Psoas muscle (tissue), 8 donors: ENCODE measurements around the gene BTBD10. TPM values are rescaled to one million over a fixed set of nuclear protein-coding genes. Genes with fewer than 3 reads are reported as not detected.
A peak's percentile ranks its signal among the peaks of the same experiment; 100 is the strongest.

Experiments used
- ATAC-seq, 4 donors: fragments of 200-7000 bp; cut with Tn5 transposase; one replicate each; pipeline ENCODE4 v1.9.1; 2020; ENCODE audit warnings: moderate library complexity in 3 of 4, mild to moderate bottlenecking in 2 of 4
- DNase-seq, 2 donors: peaks; one replicate each; pipeline ENCODE4 v3.0.0-alpha.2; 2020
- H3K27ac ChIP-seq: fragments of 200-600 bp; one replicate; pipeline ENCODE4 v1.8.0; 2022
- H3K27me3 ChIP-seq, 3 donors: fragments of 200-600 bp in 1 of 3; one replicate each; pipeline versions ENCODE4 v1.6.1 to v1.8.0; 2013 to 2022; ENCODE audit warnings: low read length in 2 of 3, mild to moderate bottlenecking in 2 of 3, moderate library complexity in 1 of 3; ENCODE audit not compliant: insufficient read depth in 3 of 3
- H3K36me3 ChIP-seq, 2 donors: fragments of 200-600 bp in 1 of 2; one replicate each; pipeline versions ENCODE4 v1.6.1 to v1.8.0; 2013 to 2022; ENCODE audit warnings: low read depth in 1 of 2, mild to moderate bottlenecking in 1 of 2, moderate library complexity in 1 of 2; ENCODE audit not compliant: insufficient read depth in 1 of 2
- H3K4me1 ChIP-seq: fragments of 200-600 bp; one replicate; pipeline ENCODE4 v1.8.0; 2022
- H3K4me3 ChIP-seq: fragments of 200-600 bp; one replicate; pipeline ENCODE4 v1.8.0; 2022; ENCODE audit warnings: mild to moderate bottlenecking
- H3K9me3 ChIP-seq: fragments of 200-600 bp; one replicate; pipeline ENCODE4 v1.8.0; 2022
- WGBS, 3 donors: extraction: QIAGEN DNeasy Blood & Tissue Kit; methylation state at CpG; one replicate each; pipeline versions ENCODE4 v1.1.6 to v1.1.7; 2013; 5-methylcytosine and 5-hydroxymethylcytosine counted together
- intact Hi-C, 2 donors: fragments of 100-400 bp; cut with DNase I; formaldehyde crosslinking; loops; one replicate each; pipeline versions ENCODE4 v1.11.0 to v1.14.2; 2022
- polyA plus RNA-seq, 3 donors: library from polyadenylated mRNA; stranded (reverse); fragments of 200-250 nt; gene quantifications; one replicate each; pipeline ENCODE4 v1.2.3, GENCODE V29; 2013
- total RNA-seq, 4 donors: library from RNA; stranded (reverse); fragmentation: NEBNext Ultra II Directional in 2 of 4; extraction: Animal tissue kit (Norgen Biotek cat#: 25700) in 2 of 4; gene quantifications; one replicate each; pipeline versions ENCODE4 v1.2.1 to v1.2.4, GENCODE V29; 2021 to 2023
- TF ChIP-seq, protein P1 (sequence below): fragments of 200-600 bp; IDR thresholded peaks from one replicate; pipeline ENCODE4 v1.8.0; 2022; ENCODE audit warnings: antibody characterized with exemption
- donor health status: healthy with polysubstance abuse.
- donor health status: DM: no; HTN: no; CAD: no; lungs with moderate emphysema.
- donor health status: Bipolar disorder and iron deficiency.
- donor health status: healthy.
- donor health status: DM: yes; HTN: yes; CAD: no.
- donor health status: DM: no; HTN: no; CAD: no.
- donor health status: DM: no; HTN: no; CAD: no.
- donor health status: DM: yes; HTN: yes; CAD: no.

Gene BTBD10
- total and polyA plus RNA-seq, 7 donors: 10.8 to 21.2 (median 14.9) TPM

GRCh38 chr11:13494051-13494450 is 31.0 kb upstream of the BTBD10 start:
- no peak overlapping the region for H3K27ac ChIP-seq
- WGBS, 3 donors: 32 to 40% (median 39%) methylated on average over 3 of the region's 3 CpGs
- DNase-seq (no peak), ATAC-seq (no peak)
- intact Hi-C loops: no loop called here
- H3K9me3 ChIP-seq: no peaks in the 10 kb centered on the region
- no peak overlapping the region for H3K4me3 ChIP-seq
- TF ChIP-seq, protein P1, sequence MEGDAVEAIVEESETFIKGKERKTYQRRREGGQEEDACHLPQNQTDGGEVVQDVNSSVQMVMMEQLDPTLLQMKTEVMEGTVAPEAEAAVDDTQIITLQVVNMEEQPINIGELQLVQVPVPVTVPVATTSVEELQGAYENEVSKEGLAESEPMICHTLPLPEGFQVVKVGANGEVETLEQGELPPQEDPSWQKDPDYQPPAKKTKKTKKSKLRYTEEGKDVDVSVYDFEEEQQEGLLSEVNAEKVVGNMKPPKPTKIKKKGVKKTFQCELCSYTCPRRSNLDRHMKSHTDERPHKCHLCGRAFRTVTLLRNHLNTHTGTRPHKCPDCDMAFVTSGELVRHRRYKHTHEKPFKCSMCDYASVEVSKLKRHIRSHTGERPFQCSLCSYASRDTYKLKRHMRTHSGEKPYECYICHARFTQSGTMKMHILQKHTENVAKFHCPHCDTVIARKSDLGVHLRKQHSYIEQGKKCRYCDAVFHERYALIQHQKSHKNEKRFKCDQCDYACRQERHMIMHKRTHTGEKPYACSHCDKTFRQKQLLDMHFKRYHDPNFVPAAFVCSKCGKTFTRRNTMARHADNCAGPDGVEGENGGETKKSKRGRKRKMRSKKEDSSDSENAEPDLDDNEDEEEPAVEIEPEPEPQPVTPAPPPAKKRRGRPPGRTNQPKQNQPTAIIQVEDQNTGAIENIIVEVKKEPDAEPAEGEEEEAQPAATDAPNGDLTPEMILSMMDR: no peak
- no peaks in the 10 kb centered on the region for H3K27me3 ChIP-seq
- no peaks in the 10 kb centered on the region for H3K36me3 ChIP-seq
- H3K4me1 ChIP-seq: no peaks in the 10 kb centered on the region

GRCh38 chr11:13487661-13488030 is 24.6 kb upstream of the BTBD10 start:
- DNase-seq (no peak), ATAC-seq (no peak)
- intact Hi-C loops: no loop called here
- WGBS, 3 donors: 47 to 60% (median 56%) methylated on average over 5 of the region's 5 CpGs
- TF ChIP-seq, protein P1: no peak
- H3K9me3 ChIP-seq: no peaks in the 10 kb centered on the region
- peaks cover 0 to 2% (median 0%) of the 10 kb centered on the region in 3 donors for H3K27me3 ChIP-seq
- H3K27ac ChIP-seq: no peak overlapping the region
- peak overlapping the region; percentile 22 for H3K4me3 ChIP-seq
- no peaks in the 10 kb centered on the region for H3K36me3 ChIP-seq
- H3K4me1 ChIP-seq: no peaks in the 10 kb centered on the region

DNA sequence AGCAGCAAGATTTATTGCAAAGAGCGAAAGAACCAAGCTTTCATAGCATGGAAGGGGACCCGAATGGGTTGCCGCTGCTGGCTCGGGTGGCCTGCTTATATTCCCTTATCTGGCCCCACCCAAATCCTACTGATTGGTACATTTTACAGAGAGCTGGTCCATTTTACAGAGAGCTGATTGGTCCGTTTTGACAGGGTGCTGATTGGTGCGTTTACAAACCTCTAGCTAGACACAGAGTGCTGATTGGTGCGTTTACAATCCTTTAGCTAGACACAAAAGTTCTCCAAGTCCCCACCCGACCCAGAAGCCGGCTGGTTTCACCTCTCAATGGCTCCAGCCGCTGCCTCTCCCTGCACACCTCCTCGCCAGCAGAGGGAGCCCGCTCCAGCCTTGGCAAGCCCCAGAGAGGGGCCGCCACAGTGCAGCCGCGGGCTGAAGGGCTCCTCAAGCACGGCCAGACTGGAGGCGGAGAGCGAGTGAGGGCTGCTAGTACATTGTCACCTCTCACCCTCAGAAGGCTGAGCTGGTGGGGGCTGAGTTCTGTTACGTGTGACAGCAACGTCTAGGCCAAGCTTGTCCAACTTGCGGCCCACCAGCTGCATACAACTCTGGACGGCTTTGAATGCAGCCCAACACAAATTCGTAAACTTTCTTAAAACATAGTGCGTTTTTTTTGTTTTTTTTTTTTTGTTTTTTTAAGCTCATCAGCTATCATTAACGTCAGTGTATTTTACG is 24.1 kb upstream of the BTBD10 start:
- TF ChIP-seq, protein P1: peak; percentile 20
- ATAC-seq (no peak), DNase-seq (peak in 1 of 2 donors; percentile 27)
- intact Hi-C loops: no loop called here
- no peaks in the 10 kb centered on the region for H3K4me1 ChIP-seq
- no peaks in the 10 kb centered on the region for H3K9me3 ChIP-seq
- peaks cover 0 to 2% (median 0%) of the 10 kb centered on the region in 3 donors for H3K27me3 ChIP-seq
- H3K36me3 ChIP-seq: no peaks in the 10 kb centered on the region
- H3K27ac ChIP-seq: no peak overlapping the region
- peak overlapping the region; percentile 22 for H3K4me3 ChIP-seq
- WGBS, 3 donors: 52 to 60% (median 54%) methylated on average over 26 of the region's 26 CpGs

DNA sequence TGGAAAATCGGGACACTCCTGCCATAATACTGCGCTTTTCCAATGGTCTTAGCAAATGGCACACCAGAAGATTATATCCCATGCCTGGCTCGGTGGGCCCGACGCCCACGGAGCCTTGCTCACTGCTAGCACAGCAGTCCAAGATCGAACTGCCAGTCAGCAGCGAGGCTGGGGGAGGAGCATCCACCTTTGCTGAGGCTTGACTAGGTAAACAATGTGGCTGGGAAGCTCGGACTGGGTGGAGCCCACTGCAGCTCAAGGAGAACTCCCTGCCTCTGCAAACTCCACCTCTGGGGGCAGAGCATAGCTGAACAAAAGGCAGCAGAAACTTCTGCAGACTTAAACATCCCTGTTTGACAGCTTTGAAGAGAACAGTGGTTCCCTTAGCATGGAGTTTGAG is 17.2 kb upstream of the BTBD10 start:
- H3K9me3 ChIP-seq: no peaks in the 10 kb centered on the region
- DNase-seq (no peak), ATAC-seq (no peak)
- 85 to 93% (median 89%) methylated on average over 9 of the region's 9 CpGs for WGBS, 3 donors
- peaks cover 0 to 2% (median 0%) of the 10 kb centered on the region in 3 donors for H3K27me3 ChIP-seq
- no peaks in the 10 kb centered on the region for H3K4me1 ChIP-seq
- no peaks in the 10 kb centered on the region for H3K36me3 ChIP-seq
- intact Hi-C loops: no loop called here
- H3K27ac ChIP-seq: no peak overlapping the region
- H3K4me3 ChIP-seq: no peak overlapping the region
- TF ChIP-seq, protein P1: no peak

- Histone ChIP-seq H3K36me3 (no peaks in the 10 kb centered on the region), H3K27ac (no peak overlapping the region), H3K4me3 (no peak overlapping the region), H3K4me1 (no peaks in the 10 kb centered on the region), H3K27me3 (no peaks in the 10 kb centered on the region), H3K9me3 (no peaks in the 10 kb centered on the region)
- intact Hi-C loops: no loop called here
- no peak for ATAC-seq
- 86 to 99% (median 94%) methylated on average over 3 of the region's 3 CpGs for WGBS, 3 donors
- TF ChIP-seq, protein P1: no peak
- no peak for DNase-seq
Measured at GRCh38 chr11:13479688-13480087, 16.7 kb upstream of the BTBD10 start.
